GM12878 (cell line): Measurements from ENCODE around the gene CCDC170.

ENCODE experiments used
- CTCF ChIP-seq, 3 experiments: IDR thresholded peaks in 2 of 3; conservative IDR thresholded peaks in 1 of 3; 2 replicates each; pipeline ENCODE4 v1.5.1; 2011; ENCODE audit warnings: low read depth in 3 of 3, low read length in 3 of 3, mild to moderate bottlenecking in 3 of 3, control low read depth in 2 of 3, moderate library complexity in 2 of 3, inconsistent platforms in 1 of 3, mixed read lengths in 1 of 3; ENCODE audit not compliant: control insufficient read depth in 2 of 3, insufficient read depth in 1 of 3; ENCODE audit errors: extremely low read depth in 1 of 3
- NR2C2 ChIP-seq: IDR thresholded peaks from 2 replicates; pipeline ENCODE4 v1.6.1; 2011; ENCODE audit warnings: borderline replicate concordance, low read depth; ENCODE audit not compliant: control insufficient read depth, insufficient read length
- SMC3 ChIP-seq: IDR thresholded peaks from 2 replicates; pipeline ENCODE4 v1.6.1; 2011; ENCODE audit warnings: low read length, improper control_type of control experiment, borderline replicate concordance

- TF ChIP-seq CTCF (IDR thresholded peaks at IDR 0.05 in 2 of 3, conservative IDR thresholded peaks at IDR 0.05 in 1 of 3; ENCODE audit: control insufficient read depth in 2 of 3, extremely low read depth in 1 of 3, insufficient read depth in 1 of 3, low read depth in 3 of 3, low read length in 3 of 3) (no peak), NR2C2 (no peak), SMC3 (no peak)
Measured at GRCh38 chr6:151641028-151641427, 147.2 kb downstream of the CCDC170 start.
